Small intestine (tissue), 7 donors: ENCODE results near the gene RGS19. TPM values are rescaled to one million over a fixed set of nuclear protein-coding genes. Genes with fewer than 3 reads are reported as not detected.

ENCODE experiments used
- DNase-seq, 2 donors: peaks; one replicate each; pipeline versions ENCODE4 v3.0.0 to v3.0.0-alpha.2; 2013
- FAIRE-seq: peaks from 2 replicates; lab custom pipeline; 2012; peaks lifted over from hg19 to GRCh38; lab: Jason Lieb, UNC
- H3K27ac ChIP-seq, 3 donors: one replicate each; pipeline ENCODE4 v1.5.1; 2013; ENCODE audit warnings: low read length in 2 of 3, mild to moderate bottlenecking in 2 of 3, control low read depth in 1 of 3, inconsistent platforms in 1 of 3, low read depth in 1 of 3, moderate library complexity in 1 of 3
- H3K27me3 ChIP-seq, 3 donors: one replicate each; pipeline ENCODE4 v1.6.1; 2013; ENCODE audit warnings: low read length in 3 of 3, inconsistent platforms in 1 of 3; ENCODE audit not compliant: control insufficient read depth in 3 of 3, insufficient read depth in 3 of 3
- H3K36me3 ChIP-seq, 3 donors: one replicate each; pipeline ENCODE4 v1.6.1; 2013; ENCODE audit warnings: low read length in 3 of 3, inconsistent platforms in 1 of 3, low read depth in 1 of 3, mild to moderate bottlenecking in 1 of 3, moderate library complexity in 1 of 3; ENCODE audit not compliant: control insufficient read depth in 3 of 3, insufficient read depth in 2 of 3
- H3K4me1 ChIP-seq, 3 donors: one replicate each; pipeline ENCODE4 v1.6.1; 2013; ENCODE audit warnings: low read length in 2 of 3, inconsistent platforms in 1 of 3, low read depth in 1 of 3, mild to moderate bottlenecking in 1 of 3, moderate library complexity in 1 of 3; ENCODE audit not compliant: control insufficient read depth in 3 of 3, insufficient read depth in 2 of 3
- H3K4me3 ChIP-seq, 3 donors: one replicate each; pipeline ENCODE4 v1.5.1; 2013; ENCODE audit warnings: low read length in 3 of 3, control low read depth in 1 of 3, inconsistent platforms in 1 of 3, low read depth in 1 of 3, mild to moderate bottlenecking in 1 of 3, moderate library complexity in 1 of 3
- H3K9me3 ChIP-seq, 2 donors: one replicate each; pipeline ENCODE4 v1.6.1; 2013; ENCODE audit warnings: low read depth in 1 of 2, low read length in 1 of 2; ENCODE audit not compliant: control insufficient read depth in 2 of 2, insufficient read depth in 1 of 2
- WGBS, 3 donors: extraction: QIAGEN DNeasy Blood & Tissue Kit; methylation state at CpG; one replicate each; pipeline ENCODE4 v1.1.7; 2013; 5-methylcytosine and 5-hydroxymethylcytosine counted together
- polyA plus RNA-seq, 4 donors: library from polyadenylated mRNA; stranded (reverse) in 3 of 4; unstranded in 1 of 4; fragments of 200-250 nt in 3 of 4; fragments of 120-200 nt in 1 of 4; gene quantifications; one replicate each; pipeline versions ENCODE4 v1.2.1 to v1.2.3, GENCODE V29; 2013
- donor health status: healthy with polysubstance abuse.
- donor health status: control.
- donor health status: control.
- donor health status: Bipolar disorder and iron deficiency.
- donor health status: healthy.

RGS19 gene
- polyA plus RNA-seq, 4 donors = 1.8 to 10.8 (median 6.2) TPM

DNA sequence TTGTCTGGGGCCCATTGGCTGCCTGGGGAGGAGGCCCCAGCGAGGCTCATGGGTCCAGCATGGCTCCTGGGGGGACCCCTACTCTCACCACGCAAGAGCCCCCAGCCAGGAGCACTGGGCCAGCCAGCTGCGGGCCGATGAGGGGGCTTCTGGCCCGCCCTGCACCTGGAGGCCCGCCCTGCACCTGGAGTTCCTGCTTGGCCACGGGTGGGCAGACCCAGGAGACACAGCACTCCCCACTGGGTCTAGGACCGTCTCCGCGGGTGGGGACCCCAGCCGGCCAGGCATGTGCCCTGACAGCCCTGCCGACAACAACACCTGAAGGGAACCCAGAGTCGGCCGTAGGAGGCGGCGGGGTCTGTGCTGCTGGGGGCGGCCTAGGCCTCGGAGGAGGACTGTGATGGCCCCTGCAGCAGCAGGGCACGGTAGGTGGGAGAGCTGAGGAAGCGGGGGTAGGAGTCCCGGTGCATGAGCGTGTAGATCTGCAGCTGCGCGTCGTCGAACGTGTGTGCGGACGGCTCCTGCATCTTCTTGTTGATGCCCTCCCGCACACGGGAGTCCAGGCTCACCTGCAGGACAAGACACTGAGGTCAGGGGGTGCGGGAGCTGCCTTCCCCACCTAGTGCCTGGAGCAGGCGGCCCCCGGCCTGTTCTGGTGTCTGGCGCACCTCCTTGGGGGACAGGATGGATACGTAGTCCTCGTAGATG is 5.7 kb downstream of the RGS19 start:
- peaks cover 0 to 8% (median 0%) of the 10 kb centered on the region in 3 donors for H3K27me3 ChIP-seq
- peaks cover 0 to 3% (median 0%) of the 10 kb centered on the region in 3 donors for H3K4me1 ChIP-seq
- no peak overlapping the region for H3K27ac ChIP-seq
- no peak for FAIRE-seq
- no peak overlapping the region for H3K4me3 ChIP-seq
- H3K9me3 ChIP-seq = no peaks in the 10 kb centered on the region
- DNase-seq = no peak
- H3K36me3 ChIP-seq = peaks cover 0 to 27% (median 0%) of the 10 kb centered on the region in 3 donors
- WGBS, 3 donors = 92 to 93% (median 93%) methylated on average over 27 to 37 of the region's 37 CpGs

DNA sequence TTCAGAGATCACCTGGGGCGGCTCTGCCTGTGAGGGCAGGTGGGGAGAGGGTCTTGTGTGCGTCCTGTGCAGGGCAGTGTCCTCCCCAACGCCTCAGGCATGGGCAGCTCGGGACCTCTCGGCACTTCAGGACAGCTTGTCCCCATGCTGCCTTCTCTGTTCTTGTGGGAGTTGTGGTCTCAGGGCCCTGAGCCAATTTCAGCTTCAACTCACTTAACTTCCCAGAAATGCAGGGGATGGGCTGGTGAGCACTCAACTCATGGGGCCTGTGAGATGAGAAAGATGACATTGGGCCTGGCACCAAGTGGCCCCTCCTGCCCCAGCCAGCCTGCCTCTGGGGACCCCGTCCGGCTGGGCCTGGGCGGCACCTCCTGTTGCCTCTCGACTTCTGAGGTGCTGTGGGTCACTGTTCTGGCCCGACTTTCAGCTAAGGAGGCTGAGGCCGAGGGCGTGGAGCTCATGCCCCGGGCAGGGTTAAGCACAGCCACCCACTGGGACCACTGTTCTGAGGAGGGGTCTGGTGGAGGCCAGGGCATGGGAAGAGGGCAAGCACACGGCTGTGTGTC is 6.7 kb downstream of the RGS19 start:
- no peak overlapping the region for H3K4me3 ChIP-seq
- no peak overlapping the region for H3K27ac ChIP-seq
- FAIRE-seq (no peak), DNase-seq (no peak)
- no peaks in the 10 kb centered on the region for H3K27me3 ChIP-seq
- H3K36me3 ChIP-seq = peaks cover 0 to 31% (median 0%) of the 10 kb centered on the region in 3 donors
- no peaks in the 10 kb centered on the region for H3K4me1 ChIP-seq
- 80 to 83% (median 81%) methylated on average over 14 of the region's 14 CpGs for WGBS, 3 donors
- H3K9me3 ChIP-seq = no peaks in the 10 kb centered on the region

- H3K4me3 ChIP-seq = no peak overlapping the region
- DNase-seq = no peak
- no peaks in the 10 kb centered on the region for H3K9me3 ChIP-seq
- WGBS, 3 donors = 84 to 90% (median 88%) methylated on average over 28 to 30 of the region's 30 CpGs
- no peak for FAIRE-seq
- no peak overlapping the region for H3K27ac ChIP-seq
- peaks cover 0 to 39% (median 0%) of the 10 kb centered on the region in 3 donors for H3K36me3 ChIP-seq
- H3K27me3 ChIP-seq = no peaks in the 10 kb centered on the region
- H3K4me1 ChIP-seq = no peaks in the 10 kb centered on the region
These were observed 7.7 kb downstream of the RGS19 start for GRCh38 chr20:64071341-64072332.

DNA sequence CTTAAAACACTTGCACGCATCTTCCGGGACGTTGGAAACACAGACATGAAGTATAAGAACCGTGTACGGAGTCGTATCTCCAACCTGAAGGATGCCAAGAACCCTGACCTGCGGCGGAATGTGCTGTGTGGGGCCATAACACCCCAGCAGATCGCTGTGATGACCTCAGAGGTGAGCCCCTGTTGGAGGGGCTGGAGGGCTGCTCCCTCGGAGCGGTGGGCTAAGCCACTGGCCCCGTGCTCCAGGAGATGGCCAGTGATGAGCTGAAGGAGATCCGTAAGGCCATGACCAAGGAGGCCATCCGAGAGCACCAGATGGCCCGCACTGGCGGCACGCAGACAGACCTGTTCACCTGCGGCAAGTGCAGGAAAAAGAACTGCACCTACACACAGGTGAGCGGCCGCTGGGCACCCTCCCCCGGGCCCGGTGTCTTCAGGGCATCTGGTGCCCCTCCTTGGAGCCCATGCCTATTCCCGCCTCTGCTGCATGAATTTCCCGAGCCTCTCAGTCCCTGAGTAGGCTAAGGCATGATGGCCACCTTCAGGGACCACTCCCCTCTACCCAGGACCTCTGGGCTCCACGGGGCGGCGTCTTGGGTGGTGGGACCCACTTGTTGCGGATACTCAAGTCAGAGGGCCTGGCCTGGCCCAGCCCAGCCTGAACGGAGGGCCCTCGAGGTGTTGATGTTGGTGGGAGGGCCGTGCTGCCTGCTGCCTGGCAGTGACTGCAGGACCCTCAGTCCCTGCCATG is 8.9 kb downstream of the RGS19 start:
- H3K27ac ChIP-seq = no peak overlapping the region
- 89 to 95% (median 91%) methylated on average over 31 of the region's 31 CpGs for WGBS, 3 donors
- DNase-seq (no peak), FAIRE-seq (no peak)
- H3K36me3 ChIP-seq = peaks cover 0 to 39% (median 0%) of the 10 kb centered on the region in 3 donors
- H3K4me3 ChIP-seq = no peak overlapping the region
- H3K9me3 ChIP-seq = no peaks in the 10 kb centered on the region
- no peaks in the 10 kb centered on the region for H3K27me3 ChIP-seq
- peaks cover 0 to 6% (median 0%) of the 10 kb centered on the region in 3 donors for H3K4me1 ChIP-seq

- Histone ChIP-seq H3K4me1 (peaks cover 0 to 6% (median 0%) of the 10 kb centered on the region in 3 donors), H3K4me3 (no peak overlapping the region), H3K36me3 (peaks cover 0 to 39% (median 0%) of the 10 kb centered on the region in 3 donors), H3K27ac (no peak overlapping the region), H3K27me3 (no peaks in the 10 kb centered on the region), H3K9me3 (no peaks in the 10 kb centered on the region)
- FAIRE-seq = no peak
- WGBS, 3 donors = 67 to 74% (median 67%) methylated on average over 14 of the region's 14 CpGs
- DNase-seq = no peak
These were observed 9.6 kb downstream of the RGS19 start for GRCh38 chr20:64069614-64070243.

- H3K27me3 ChIP-seq = no peaks in the 10 kb centered on the region
- H3K27ac ChIP-seq = no peak overlapping the region
- DNase-seq (no peak), FAIRE-seq (no peak)
- H3K4me1 ChIP-seq = peaks cover 0 to 7% (median 0%) of the 10 kb centered on the region in 3 donors
- H3K4me3 ChIP-seq = no peak overlapping the region
- H3K36me3 ChIP-seq = peaks cover 0 to 39% (median 0%) of the 10 kb centered on the region in 3 donors
- H3K9me3 ChIP-seq = no peaks in the 10 kb centered on the region
- WGBS, 3 donors = 88 to 92% (median 89%) methylated on average over 16 to 20 of the region's 20 CpGs
These were observed 10.1 kb downstream of the RGS19 start for GRCh38 chr20:64069209-64069613.

GRCh38 chr20:64068386-64069208 is 10.7 kb downstream of the RGS19 start:
- H3K4me1 ChIP-seq = peaks cover 0 to 12% (median 0%) of the 10 kb centered on the region in 3 donors
- H3K27ac ChIP-seq = no peak overlapping the region
- DNase-seq = no peak
- no peaks in the 10 kb centered on the region for H3K27me3 ChIP-seq
- peaks cover 0 to 33% (median 0%) of the 10 kb centered on the region in 3 donors for H3K36me3 ChIP-seq
- no peak for FAIRE-seq
- H3K4me3 ChIP-seq = no peak overlapping the region
- 76 to 77% (median 76%) methylated on average over 12 of the region's 12 CpGs for WGBS, 3 donors
- no peaks in the 10 kb centered on the region for H3K9me3 ChIP-seq
